ENCODE results near the gene RPS19.
"Not testable (repeated sequence)": the region's sequence is repeated elsewhere in the genome, so short reads cannot be mapped to it uniquely, and the experiment has no call there.

Gene RPS19

DNA sequence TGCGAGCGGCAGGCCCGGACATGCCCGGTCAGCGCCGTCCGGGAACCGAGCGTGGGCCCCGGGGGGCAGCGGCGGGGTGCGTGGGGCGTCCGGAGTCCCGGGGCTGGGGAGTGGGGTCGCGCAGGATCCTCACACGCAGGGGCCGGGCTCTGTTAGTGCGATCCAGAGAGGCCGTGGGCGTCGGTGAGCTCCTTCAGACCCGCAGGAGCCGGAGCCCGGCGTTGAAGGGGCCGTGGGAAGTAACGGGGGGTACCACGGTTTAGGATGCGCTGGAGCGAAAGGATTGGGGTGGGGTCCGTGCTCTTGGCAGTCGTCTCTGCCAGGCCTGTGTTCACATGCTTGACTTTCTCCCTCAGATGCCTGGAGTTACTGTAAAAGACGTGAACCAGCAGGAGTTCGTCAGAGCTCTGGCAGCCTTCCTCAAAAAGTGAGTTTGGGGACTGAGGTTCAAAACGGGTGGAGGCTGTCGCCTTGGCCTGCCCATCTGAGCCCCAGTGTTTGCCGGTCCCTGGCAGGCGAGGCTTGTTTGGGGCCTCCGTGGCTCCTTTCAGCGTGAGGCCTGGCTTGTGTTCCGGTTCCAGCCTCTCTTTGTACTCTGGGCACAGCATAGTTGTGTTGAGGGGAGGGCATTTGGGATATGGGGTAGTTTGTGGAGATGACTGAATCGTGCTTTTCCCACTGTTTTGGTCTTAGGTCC lies 512 bp downstream of the RPS19 start:
- DNase-seq, result no peak

DNA sequence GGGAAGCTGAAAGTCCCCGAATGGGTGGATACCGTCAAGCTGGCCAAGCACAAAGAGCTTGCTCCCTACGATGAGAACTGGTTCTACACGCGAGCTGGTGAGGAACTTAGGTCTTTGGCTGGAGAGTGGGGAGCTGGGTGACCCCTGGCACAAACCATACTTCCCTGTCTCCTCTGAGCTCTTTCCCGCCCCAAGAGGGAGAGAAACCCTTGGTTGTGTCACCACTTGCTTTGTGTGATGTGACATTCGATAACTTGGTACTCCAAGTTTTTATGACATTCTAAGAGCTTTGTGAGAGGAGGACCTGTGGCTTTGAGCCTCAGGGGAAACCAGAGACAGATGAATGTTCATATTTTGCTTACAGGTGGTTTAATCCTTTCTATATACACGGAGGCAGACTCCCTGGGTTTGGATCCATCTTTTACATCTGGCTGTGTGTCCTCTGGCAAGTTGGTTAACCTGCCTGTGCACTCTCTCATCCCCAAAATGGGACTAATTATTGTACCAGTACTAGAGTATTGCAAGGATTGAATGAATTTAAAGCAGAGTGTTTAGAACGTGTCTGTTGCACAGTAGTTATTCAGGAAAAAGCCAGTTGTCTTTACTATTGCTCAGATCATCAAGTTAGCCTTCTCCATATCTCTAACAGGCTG lies 1.2 kb downstream of the RPS19 start:
- DNase-seq, result no peak

DNA sequence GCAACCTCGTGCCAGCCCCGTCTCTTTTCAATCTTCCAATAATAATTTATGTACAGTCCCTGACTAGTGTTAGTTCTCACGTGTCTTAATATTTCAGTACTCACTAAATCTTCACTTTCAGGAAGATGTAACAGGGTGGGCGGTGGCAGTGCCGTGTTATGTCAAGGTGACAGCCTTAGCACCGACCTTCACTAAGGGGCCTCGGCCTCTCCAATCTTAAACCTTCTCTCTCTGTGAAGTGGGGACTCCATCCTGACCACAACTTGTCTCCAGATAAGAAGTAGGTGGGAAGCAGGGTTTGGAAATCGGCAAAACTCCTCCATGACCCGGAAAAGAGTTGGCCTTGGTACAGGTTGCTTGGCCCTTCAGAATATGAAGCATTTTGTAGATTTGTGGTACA lies 1.8 kb downstream of the RPS19 start:
- DNase-seq, result no peak

DNA sequence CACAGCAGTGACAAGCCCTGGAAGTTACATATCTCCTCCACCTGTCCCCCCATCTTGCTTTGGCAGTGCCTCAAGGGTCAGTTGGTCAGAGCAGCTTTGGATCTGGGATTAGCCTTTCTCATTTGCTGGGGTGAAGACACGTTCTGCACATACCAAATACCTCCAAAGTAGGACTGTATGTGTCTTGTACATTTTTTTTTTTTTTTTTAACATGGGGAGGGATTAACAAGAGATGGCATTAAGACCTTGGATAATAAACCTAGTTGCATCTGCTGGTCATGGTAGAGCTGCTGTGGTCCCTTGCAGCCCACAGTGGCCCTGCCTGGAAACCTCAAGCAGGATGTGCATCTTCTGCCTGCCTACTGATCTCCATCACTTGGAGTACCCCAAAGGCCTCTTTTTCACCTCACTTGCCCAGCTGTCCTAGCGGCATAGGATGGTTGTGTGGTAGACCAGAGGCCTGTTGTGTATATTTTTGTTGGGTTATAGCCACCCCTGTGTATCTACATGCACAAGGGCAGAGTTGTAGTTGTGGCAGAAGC lies 2.5 kb downstream of the RPS19 start:
- DNase-seq, result no peak

DNA sequence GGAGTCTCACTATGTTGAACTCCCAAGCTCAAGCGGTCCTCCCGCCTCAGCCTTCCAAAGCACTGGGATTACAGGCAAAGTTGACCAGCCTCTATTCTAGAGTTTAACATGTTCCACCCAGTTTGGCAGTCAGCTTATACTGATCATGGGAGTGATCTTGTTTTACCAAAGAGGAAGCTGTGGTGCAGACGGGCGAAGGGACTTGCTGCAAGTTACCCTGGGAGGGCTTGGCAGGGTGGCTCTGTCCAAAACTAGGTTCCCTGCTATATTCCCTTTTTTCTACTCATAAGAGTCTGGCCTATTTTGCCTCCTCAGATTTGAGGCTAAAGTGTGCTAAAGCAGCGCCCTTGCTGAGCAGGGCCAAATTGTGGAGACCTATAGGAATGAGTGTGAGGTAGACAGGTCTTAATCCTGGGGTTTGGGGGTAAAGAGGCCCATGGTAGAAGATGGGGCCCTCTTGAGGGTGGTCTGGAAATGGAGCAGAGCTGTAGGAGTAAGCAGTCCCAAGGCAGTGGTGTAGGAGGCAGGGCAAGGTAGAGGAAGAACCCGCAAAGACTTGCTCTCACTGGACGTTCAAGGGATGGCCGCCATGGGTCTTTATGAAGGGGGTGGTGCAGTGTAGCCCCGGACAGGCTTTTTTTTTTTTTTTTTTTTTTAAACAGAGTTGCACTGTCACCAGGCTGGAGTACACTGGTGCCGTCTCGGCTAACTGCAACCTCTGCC lies 3.3 kb downstream of the RPS19 start:
- DNase-seq, result no peak

DNA sequence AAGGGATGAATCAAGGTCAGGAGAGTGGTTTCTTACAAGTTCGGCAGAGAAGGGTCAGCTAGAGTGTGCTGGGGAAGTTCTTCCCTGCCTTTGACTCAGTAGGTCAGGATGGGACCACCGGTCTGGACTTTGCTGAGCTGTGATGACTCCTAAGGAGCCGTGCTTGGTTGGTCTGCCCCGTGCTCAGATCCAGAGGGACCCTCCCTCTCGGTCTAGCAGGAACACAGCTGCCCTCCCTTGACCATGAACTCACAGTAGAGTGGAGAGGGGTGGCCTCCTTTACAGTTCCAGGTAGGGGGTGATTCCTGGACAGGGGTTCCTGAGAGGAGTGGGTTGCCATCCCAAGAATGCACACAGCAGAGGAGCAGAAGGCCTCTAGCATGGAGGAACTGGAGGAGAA lies 4.3 kb downstream of the RPS19 start:
- DNase-seq, result no peak

DNA sequence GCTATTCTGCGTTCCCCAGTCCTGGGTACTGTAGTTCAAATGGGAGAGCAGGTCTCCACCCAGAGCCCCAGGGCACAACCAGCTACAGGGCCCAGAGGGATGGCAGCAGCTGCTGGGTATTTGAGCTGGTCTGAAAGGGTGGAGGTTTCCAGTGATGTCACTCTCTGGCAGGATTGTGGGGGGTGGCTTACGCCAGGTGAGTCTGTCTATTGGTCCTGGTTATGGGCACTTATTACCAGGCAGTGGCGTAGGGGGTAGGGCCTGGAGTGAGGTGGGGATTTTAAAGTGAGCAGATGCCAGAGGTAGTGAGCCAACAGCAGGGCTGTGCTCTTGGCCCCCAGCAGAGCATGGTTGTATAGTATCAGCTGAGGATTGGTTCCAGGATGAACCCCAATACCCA lies 6.2 kb downstream of the RPS19 start:
- DNase-seq, result no peak

DNA sequence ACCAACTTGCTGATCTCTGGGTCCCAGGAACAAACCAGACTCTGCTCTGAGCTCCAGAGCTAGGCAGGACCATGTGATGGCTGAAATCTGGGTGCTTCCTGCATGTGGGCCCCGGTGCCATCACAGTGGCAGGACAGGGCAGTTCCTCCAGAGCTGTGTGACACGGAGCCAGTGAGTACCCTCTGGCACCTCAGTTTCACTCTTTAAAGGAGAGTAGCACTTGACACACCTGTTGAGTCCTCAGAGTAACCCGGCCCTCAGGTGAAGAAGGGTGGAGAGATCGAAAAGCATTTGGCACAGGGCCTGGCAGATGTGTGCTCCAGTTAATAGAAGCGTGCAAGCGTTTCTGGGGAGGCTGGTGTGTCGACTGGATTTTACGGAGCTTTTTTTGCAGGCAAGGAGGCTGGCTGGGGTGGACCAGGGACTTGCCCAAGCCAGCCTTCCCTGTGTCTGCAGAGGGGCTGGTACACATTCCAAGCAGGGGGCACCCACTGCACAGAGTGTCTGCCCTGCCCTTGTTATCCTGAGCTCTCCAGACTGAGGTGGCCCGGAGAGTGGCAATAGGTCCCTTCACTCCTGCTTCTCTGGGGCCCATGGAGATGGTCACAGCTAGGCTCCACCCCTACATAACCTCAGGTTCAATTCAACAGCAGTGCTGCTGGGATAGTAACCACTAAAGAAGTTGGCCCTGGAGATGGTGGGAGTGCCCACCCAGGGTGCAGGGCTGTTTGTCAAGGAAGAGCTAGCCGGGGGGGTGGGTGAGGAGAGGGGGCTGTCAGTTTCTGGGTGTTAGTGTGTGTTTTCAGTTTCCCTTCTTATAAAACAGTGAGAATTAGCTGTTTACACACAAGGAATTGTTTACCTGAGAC lies 8.3 kb downstream of the RPS19 start:
- DNase-seq, result peak; percentile 75

DNA sequence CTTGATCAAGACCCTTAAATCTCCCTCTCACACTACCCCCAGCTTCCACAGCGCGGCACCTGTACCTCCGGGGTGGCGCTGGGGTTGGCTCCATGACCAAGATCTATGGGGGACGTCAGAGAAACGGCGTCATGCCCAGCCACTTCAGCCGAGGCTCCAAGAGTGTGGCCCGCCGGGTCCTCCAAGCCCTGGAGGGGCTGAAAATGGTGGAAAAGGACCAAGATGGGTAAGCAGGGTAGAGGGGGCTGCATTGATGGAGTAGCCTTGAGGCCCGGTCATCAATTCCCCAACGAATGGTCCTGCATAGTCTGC lies 8.9 kb downstream of the RPS19 start:
- DNase-seq, result no peak

DNA sequence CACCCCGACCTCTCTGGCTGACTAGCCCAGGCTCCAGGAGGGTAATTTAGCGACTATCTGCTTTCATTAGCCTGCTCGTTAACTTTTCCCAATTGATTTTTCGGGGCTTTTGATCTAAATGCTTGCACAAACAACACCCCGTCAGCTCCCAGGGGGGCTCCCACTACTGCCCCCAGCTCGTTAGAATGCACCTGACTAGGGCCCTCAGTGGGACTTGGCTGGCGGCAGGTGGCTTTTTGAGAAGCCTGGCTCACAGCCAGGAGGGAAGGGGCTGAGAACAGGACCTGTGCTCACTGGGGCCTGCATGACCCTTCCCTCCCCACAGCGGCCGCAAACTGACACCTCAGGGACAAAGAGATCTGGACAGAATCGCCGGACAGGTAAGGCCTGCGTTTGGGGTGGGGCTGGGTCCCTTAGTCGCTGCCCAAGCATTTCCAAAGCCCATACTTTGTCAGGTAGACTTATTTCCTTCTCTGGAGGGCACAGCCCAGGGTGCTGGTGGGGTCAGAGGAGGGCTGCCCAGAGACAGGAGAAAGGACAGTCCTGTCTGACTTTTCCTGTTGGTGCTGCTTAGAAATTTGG lies 9.4 kb downstream of the RPS19 start:
- DNase-seq, result no peak

DNA sequence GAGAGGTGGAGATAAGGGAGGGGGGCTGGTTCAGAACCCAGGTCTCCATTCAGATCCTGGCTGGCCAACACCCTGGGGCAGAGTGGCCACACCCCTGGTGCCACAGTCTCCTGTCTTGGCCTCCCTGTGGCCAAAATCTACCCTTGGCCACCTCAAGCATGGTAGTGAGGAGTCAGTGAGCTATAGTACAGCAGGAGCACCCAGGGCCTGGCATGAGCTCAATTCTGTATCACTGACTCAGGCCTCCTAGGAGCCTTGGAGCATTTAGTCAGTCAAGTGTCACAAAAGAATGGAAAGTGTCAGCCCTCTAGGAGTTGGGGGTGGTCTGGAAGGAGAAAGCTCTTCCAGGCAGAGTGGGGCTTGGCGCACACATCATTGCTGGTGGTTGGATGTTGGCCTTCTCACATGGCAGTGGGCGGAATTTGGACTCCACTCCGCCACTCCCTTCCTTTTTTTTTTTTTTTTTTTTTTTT lies 10.4 kb downstream of the RPS19 start:
- no peak for DNase-seq

DNA sequence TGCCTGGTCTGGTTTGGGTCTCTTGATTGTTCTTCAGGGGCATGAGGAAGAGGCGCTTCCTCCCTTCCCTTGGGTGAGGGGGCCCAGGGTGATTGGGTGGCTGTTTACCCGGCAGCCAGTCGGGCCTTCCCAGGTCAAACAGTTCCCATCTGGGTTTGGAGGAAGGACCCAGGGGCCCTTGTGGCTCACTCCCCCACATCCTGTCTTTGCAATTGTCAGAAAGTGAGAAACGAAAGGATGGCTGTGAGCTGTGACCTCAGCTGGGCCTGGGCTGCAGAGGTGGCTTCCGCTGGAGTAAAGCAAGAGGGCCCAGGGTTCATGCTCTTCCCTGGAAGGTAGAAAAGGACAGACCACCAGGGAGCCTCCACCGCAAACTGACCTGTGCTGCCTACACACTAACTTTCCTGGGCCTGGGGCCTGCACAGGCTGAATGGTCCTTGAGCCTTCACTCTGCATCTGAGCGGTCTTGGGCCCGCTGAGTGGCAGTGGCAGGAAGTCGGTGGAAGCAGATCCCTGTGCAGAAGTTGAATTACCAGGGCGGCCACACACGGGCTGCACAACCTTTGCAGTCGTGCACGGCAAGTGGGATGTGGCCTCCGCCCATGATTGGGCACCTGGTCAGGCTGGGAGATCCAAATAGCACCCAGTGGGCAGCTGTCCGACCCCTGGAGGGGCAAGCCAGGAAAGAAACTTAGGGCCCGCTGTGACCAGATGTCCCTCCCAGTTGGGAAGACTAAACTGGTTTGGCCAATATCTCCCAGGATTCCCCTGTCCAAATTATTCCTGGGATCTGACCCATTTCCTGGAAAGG lies 11.7 kb downstream of the RPS19 start:
- no peak for DNase-seq

DNA sequence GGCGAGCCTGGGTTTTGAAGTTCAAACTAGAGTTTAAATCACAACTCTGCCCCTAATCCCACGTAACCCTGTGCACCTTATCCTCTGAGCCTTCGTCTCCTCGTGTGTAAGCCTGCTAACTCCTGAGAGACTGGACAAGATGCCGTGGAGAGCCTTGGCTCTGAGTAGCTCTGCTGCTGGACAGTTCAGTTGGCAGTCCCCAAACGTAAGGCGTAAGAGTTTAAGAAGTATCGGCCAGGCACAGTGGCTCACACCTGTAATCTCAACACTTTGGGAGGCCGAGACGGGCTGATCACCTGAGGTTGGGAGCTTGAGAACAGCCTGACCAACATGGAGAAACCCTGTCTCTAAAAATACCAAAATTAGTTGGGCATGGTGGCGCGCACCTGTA lies 12.3 kb downstream of the RPS19 start:
- DNase-seq, result no peak

DNA sequence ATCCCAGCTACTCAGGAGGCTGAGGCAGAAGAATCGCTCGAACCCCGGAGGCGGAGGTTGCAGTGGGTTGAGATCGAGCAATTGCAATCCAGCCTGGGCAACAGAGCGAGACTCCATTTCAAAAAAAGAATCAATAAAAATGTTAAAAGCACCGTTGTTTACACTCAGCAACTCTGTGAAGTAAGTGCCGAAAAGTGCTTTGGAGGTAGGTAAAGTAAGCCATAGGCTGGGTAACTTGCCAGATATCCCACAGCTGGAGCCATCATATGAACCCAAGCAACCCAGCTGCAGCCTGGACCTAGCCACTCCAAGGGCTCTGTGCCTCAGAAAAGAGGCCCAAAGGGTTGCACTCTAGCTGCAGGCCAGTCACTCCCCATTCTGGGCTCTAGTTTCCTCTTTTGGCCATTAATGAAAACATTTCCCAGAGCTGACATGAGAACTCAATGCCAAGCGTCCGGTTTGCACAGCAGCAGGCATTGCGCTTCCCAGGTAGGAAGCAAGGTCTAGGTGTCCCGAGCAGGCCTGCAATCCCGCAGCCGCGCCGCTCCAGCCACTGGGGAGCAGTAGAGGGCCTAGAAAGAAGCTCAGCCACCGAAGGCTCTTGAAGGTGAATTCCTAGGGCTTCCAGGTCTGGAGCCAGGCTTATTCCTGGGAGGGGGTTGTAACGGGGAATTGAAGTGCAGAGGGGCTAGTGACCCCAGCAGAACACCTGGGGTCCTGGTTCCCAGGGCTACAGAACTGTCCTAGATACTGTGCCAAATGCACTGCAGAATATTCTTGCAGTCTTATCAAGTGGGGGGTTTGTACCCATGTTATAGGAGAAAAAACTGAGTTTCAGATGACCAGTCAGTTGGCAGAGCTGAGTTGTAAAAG lies 13.0 kb downstream of the RPS19 start:
- DNase-seq, result peak; percentile 56

DNA sequence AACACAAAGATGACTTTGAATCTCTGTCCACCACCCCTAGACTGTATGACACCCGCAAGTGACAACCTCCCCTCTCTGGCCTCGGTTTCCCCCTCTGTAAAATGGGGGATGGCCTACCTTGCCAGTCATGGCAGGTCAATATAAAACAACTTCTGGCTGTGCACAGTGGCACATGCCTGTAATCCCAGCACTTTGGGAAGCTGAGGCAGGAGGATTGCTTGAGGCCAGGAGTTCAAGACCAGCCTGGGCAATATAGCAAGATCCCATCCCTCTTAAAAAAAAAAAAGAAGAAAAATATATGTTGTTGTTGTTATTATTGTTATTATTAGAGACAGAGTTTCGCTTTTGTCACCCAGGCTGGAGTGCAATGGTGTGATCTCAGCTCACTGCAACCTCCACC lies 15.9 kb downstream of the RPS19 start:
- not testable (repeated sequence) for DNase-seq

DNA sequence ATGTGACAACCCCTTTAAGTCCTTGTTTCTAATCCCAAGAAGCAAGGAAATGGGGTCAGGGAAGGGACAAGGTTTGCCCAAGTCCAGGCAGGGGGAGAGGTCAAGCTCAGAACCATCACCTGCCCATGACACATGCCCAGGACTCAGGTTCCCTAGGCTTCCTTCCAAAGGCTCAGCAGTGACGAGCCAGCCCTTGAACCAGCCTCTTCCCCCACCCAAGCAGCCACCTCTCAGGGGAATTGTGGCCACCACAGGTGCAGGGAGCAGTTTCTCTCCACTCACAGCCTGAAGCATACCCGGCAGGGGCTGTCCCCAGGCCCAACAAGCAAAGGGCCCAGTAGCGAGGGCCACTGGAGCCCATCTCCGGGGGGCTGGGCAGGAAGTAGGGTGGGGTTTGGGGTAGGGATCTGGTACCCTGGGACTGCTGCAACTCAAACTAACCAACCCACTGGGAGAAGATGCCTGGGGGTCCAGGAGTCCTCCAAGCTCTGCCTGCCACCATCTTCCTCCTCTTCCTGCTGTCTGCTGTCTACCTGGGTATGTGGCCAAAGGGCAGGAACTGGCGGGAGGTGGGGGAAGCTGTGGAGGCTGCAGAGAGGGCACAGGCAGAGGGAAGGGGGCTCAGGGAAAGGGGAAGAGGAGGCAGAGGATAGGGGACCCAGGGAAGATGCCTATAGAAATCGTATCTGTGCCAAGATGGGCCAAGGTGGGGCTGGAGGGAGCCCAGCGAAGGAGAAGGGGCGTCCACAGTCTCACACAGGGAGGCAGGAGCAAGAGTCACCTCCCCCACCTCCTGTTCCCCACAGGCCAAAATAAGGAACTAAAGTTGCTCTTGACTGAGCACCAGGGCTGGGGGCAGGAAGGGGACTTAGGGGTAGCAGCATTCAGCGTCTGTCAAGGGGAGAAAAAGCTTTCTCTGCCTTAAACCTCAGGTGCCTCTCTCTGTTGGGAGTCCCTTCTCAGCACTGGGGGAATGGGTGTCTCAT lies 17.1 kb downstream of the RPS19 start, which contains the start of gene CD79A:
Gene CD79A (plus strand): TSS at position 433 of the 986 bp plus-strand sequence. CDS start 26 bp downstream, at position 459.
- DNase-seq, result no peak

DNA sequence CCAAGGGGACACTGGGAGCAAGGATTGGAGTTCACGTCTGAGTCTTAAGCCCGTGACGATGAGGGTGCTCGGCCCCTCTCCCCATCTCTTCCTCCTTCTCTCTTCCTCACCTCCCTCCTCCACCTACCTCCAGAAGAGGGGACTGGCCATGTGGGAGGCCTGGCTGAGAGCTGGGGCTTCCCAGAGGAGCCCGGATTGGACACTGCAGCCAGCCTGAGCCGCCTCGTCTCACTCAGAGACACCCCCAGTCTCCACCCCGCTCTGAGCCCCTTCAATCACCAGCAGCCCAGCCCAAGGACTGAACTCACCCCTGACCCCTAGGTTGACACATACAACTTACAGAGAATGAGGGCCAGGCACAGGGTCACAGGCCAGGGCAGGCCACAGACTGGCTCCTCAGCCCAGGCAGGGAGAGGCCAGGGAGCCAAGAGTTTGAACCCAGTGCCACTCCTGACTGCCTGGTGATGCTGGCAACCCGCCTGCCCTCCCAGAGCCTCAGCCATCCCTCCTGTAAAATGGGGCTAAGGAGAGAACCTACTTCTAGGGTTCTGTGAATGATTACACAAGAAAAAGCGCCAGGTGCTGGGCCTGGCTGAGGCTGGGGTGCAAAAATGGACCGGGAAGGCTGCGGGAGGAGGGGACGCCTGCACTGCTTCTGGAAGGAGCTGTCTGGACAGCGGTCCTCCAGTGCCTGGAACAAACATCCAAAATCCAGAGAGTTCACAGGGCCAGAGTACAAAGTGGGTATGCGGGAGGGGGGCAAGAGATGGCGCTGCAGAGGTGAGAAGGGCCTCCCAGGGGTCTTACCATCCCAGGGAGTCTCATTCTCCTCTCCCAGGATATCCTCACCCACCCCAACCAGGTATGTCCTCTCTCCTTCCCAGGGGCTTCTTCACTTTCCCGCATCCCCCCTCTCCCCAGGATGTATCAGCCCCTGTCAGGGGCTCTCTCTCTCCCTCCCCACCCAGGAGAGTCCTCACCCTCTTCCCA lies 18.2 kb downstream of the RPS19 start:
- no peak for DNase-seq

DNA sequence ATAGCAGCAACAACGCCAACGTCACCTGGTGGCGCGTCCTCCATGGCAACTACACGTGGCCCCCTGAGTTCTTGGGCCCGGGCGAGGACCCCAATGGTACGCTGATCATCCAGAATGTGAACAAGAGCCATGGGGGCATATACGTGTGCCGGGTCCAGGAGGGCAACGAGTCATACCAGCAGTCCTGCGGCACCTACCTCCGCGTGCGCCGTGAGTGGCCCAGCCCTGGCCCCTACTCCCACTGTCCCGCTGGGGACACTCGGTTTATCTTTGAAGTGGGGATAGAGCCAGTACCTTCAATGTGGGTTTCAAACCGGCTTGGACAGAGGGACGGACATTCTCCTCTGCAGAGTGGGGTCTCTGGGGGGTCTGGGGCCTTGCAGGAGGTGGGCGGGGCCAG lies 19.0 kb downstream of the RPS19 start:
- no peak for DNase-seq

Measured in NCI-H2029 (cell line).